Prostate gland (tissue), 2 donors: ENCODE results near the gene GMNN.

Experiments
- POLR2A ChIP-seq: fragments of 450-650 bp; IDR thresholded peaks from one replicate; pipeline ENCODE4 v1.6.1; 2016; ENCODE audit warnings: antibody characterized with exemption, mild to moderate bottlenecking
- POLR2AphosphoS5 ChIP-seq: sonication (generic); formaldehyde crosslinking; IDR thresholded peaks from one replicate; pipeline ENCODE4 v1.6.1; 2017; ENCODE audit warnings: antibody characterized with exemption
- TF ChIP-seq, protein P1 (sequence below), 4 experiments: fragments of 200-600 bp in 2 of 4; fragments of 450-650 bp in 2 of 4; sonication (generic) in 2 of 4; IDR thresholded peaks; 1 replicate in 3 of 4; 2 replicates in 1 of 4; pipeline ENCODE4 v1.5.1; 2016 to 2019; ENCODE audit warnings: antibody characterized with exemption in 4 of 4, mild to moderate bottlenecking in 2 of 4, moderate library complexity in 2 of 4

DNA sequence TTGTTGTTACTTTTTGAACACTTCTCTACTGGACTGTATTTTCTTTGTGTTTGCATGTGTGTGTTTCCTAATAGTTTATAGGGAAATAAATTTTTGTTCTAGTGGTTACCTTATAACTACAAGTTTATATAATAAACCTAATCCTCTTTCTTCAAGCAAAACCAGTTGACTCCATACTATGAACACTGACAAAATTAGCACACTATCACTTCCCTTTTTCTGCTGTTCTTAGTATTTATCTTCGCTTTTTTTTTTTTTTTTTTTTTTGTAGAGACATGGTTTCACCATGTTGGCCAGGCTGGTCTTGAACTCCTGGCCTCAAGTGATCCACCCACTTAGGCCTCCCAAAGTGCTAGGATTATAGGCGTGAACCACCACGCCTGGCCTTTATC lies 30.8 kb upstream of the GMNN start:
- TF ChIP-seq, protein P1, sequence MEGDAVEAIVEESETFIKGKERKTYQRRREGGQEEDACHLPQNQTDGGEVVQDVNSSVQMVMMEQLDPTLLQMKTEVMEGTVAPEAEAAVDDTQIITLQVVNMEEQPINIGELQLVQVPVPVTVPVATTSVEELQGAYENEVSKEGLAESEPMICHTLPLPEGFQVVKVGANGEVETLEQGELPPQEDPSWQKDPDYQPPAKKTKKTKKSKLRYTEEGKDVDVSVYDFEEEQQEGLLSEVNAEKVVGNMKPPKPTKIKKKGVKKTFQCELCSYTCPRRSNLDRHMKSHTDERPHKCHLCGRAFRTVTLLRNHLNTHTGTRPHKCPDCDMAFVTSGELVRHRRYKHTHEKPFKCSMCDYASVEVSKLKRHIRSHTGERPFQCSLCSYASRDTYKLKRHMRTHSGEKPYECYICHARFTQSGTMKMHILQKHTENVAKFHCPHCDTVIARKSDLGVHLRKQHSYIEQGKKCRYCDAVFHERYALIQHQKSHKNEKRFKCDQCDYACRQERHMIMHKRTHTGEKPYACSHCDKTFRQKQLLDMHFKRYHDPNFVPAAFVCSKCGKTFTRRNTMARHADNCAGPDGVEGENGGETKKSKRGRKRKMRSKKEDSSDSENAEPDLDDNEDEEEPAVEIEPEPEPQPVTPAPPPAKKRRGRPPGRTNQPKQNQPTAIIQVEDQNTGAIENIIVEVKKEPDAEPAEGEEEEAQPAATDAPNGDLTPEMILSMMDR (IDR thresholded peaks at IDR 0.05) = no peak
- TF ChIP-seq POLR2AphosphoS5 = no peak
- TF ChIP-seq POLR2A = no peak
